Measurements from ENCODE around the gene CLDN17.

DNA sequence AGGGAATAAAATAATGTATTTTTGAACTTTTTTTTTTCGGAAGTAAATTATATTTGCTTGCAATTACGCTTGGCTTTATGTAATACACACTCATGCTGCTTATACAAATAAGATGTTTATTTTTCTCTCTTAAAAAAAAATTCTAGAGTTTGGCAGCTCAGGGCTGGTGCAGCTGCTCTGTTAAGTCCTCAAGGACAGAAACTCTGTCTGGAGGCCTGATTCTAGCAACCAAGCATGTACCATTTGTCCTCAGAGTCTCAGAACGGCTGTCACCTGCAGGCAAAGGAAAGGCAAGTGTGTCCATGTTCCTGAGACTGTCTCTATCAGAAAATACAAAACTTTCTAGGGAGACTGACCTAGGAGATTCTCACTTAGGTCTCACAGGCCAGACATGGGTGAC, 23.2 kb upstream of the CLDN17 start:
- TF ChIP-seq CTCF (IDR thresholded peaks at IDR 0.05) (no peak), POLR2A (IDR thresholded peaks at IDR 0.05) (no peak)

Measured in lower leg skin (tissue), 3 donors.